HG03439 (cell line): Measurements from ENCODE around the gene ETHE1.

Experiments
- ATAC-seq: cut with Tn5 transposase; IDR thresholded peaks from one replicate; pipeline ENCODE4 v1.9.1; 2021; ENCODE audit warnings: mild to moderate bottlenecking, moderate library complexity; ENCODE audit not compliant: unreplicated experiment

Gene ETHE1

DNA sequence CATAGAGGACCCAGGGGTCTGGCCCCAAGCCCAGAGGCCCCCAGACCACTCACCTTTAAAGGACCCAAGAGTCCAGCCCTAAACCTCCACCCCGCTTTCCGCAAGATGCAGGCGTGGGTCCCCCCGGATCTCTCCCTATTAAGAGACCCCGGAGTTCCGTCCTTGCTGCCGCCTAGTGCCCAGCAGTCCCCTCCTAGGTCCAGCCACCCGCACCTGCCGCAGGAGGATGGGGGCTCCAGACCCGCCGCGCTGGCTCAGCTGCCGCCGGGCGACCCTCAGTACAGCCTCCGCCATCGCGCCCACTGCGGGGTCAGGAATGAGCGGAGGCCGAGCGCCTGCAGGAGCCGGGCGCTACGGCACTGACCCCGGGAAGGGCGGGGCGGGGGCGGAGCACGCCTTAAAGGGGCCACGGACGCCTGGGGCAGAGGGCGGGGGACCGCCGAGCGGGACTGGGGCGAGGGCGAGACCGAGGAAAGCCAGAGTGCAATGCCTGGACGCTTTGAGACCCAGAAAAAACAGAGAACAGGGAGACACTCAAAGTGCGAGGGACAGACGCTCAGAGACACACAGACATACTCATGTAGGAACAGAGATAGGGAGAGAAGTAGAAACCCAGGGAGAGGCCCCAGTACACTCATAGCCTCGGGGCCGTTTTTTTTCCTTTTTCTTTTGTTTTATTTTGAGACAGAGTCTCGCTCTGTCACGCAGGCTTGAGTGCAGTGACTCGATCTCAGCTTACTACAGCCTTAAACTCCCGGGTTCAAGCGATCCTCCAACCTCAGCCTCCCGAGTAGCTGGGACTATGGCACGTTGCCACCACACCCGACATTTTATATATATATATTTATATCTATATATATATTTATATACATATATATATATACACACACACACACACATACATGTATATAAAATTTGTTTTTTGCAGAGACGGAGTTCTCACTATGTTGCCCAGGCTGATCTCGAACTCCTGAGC is at the start of gene ETHE1:
ETHE1 (minus strand) TSS at position 318 of the 976 bp plus-strand sequence; CDS start at position 294, 24 bp downstream.
- ATAC-seq = no peak

GRCh38 chr19:43575955-43576878 is 49.2 kb upstream of the ETHE1 start:
- ATAC-seq = peak; percentile 5

GRCh38 chr19:43575156-43575950 is 48.4 kb upstream of the ETHE1 start, which contains the start of the genes PINLYP and XRCC1:
PINLYP (plus strand) TSS chr19:43575801; CDS start chr19:43577192, 1,391 bp downstream.
XRCC1 (minus strand) TSS chr19:43575527; CDS start chr19:43575458, 69 bp downstream.
- peak; percentile 93 for ATAC-seq

- ATAC-seq = no peak
Observed at GRCh38 chr19:43574424-43575155, 47.6 kb upstream of the ETHE1 start.

DNA sequence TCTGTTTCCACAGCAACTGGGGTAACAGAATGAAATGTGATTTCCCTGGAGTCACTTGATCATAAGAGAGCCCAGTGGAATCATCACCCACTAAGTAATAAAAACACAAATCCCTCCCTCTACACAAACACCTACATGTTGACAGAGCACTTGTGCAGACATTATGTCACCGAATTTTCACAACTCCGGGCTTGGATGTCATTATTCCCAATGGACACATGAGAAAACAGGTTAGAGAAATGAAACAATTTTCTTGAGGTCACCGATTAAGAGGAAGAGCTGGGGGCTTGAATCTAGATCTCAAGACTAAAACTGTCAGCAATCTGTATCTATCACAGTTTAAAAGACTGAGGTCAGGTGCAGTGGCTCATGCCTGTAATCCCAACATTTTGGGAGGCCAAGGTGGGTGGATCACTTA is 45.2 kb upstream of the ETHE1 start:
- ATAC-seq = no peak

DNA sequence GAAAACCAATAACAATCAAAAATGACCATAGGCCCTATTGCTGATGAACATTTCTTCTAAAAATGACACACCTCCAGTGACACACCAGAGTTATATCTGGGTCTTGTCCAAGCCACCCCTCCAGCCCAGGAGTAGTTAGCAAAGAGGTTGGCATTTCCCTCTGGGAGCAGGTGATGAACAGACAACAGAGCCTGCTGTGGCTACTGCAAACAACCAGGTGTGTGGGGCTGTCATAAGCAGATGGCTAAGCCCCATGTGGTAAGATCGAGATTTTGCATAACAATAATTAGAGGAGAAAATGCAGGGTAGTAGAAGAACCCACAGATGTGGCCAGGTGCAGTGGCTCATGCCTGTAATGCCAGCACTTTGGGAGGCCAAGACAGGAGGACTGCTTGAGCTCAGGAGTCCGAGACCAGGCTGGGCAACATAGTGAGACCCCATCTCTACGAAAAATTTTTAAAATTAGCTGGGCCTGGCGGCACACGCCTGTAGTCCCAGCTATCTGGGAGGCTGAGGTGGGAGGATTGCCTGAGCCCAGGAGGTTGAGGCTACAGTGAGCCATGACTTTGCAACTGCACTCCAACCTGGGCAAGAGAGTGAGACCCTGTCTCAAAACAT is 43.3 kb upstream of the ETHE1 start:
- ATAC-seq = no peak

- ATAC-seq = no peak
Observed at GRCh38 chr19:43569657-43570056, 42.7 kb upstream of the ETHE1 start.

GRCh38 chr19:43564800-43565199 is 37.8 kb upstream of the ETHE1 start:
- ATAC-seq = no peak

- ATAC-seq = no peak
Observed at GRCh38 chr19:43563816-43564457, 36.9 kb upstream of the ETHE1 start.

DNA sequence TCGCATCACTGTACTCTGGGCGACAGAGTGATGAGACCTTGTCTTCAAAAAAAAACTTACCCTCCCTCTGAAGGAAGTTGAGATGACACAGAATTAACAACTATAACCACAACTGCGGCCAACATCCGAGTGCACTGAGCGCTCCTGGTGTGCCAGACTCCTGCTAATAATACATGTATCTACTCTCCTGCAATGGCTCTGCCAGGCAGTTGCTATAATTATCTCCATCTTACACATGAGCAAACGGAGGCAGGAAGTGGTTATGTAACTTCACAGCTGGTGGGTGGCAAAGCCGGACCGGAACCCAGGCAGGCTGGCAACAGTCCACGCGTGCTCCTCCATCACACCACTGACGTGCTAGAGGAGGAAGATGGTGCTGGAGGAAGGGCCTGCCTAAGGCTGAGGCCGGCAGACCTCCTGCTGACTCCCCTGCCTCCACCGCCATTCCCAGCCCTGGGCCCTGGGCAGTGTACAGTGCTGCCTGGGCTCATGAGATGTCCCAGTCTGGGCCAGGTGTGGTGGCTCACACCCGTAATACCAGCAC is 35.8 kb upstream of the ETHE1 start:
- peak; percentile 50 for ATAC-seq

- ATAC-seq = no peak
Observed at GRCh38 chr19:43562226-43562697, 35.3 kb upstream of the ETHE1 start.

DNA sequence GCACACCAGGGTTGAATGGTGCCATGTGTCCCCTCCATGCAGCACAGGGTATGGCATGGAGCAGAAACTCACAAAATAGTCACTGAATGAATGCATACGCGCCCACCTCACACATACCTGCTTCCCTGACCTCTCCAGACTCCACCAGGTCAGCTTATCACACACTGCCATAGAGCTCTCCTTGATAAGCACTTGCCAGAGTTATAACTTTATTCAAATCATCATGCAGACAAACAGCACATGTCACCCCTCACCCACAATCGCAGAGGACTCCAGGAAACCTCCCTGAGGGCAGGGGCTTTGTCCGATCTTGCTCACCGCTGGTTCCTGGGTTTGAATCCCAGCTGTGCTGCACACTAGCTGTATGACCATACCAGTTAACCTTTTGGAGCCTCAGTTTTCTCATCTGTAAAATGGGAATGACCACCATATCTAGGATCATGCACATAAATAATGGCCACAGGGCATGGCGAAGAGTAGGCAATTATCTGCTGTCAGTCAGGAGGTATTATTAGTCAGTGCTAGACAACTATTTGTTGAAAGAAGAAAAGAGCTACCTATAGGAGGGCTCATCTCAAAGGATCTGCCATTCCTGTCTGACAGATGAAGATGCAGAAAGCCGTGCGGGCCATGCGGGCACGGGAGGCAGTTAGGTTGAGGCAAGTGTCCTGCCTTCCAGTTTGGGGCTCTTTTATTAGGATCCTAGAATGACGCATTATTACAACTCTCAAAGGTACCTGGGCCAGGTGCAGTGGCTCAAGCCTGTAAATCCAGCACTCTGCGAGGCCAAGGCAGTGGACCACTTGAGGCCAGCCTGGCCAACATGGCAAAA is 34.4 kb upstream of the ETHE1 start:
- ATAC-seq = no peak

GRCh38 chr19:43560687-43561086 is 33.7 kb upstream of the ETHE1 start:
- ATAC-seq = no peak

DNA sequence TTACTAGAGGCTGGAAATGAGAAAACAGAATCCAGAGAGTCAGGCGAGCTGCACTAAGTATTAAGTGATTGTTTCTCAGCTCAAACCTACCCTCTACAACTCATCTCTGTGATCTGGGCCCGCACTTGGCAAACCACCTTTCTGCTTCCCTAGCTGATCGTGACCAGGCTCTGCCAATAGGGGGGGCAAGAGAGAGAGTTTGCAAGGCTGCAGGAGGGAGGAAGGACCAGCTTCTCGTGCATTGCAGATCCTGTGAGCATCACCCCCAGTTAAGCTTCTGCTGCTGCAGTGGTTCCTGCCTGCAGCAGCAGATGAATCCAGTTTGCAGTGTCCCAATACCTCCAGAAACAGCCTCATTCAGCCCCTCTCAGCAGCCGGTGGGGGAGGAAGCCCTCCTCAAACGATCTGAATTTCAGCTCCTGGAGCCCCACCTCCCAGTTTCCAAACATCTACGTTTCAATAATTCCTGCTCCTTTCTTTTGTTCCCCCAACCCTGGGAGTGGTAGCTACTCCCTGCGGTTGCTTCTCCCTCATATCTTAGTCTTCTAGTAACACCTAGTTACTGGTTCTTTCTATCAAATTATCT is 28.3 kb upstream of the ETHE1 start:
- no peak for ATAC-seq

DNA sequence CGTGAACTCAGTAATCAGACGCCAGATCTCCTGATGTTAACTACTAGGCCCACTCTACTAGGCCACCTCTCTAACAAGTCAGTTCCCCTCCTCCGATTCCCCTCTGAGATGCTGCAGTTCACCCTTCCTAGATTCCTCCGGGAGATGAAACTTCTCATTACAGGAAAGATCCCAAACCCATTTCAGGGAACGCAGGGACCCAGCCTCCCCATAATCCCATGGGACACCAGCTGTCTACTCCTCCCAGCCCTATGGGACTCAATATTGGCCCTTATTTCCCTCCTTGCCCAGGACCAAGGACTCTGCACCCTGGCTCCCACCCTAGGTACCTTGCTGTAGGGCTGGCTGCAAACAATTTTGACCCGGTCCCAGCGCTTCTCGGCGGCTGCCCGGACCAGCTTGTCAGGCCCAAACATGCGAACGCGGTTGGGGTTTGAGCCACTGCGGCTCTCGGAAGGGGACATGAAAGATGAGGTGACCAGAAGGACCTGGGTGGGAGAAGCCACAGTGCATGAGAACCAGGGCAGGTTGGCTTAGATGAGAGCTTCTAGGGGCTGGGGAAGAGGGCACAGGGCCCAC is 27.4 kb upstream of the ETHE1 start:
- ATAC-seq = no peak

DNA sequence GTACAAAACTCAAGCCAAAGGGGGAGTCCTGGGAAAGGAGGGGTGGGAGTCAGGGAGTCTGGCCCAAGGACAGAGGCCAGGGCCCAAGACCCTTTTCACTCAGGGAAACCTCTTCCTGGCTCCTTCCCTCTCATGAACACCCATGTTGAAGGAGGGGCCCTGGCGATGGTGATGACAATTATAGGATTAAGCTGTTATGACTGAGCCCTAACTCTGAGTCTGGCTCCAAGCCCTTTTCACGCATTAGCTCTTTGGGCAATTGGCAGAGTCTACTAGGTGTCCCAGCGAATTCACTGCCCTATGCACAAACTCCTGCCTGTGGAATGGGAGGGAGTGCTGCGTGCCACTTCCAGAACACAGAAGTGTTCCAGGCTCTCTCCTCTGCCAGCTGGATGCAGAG is 26.7 kb upstream of the ETHE1 start:
- no peak for ATAC-seq

DNA sequence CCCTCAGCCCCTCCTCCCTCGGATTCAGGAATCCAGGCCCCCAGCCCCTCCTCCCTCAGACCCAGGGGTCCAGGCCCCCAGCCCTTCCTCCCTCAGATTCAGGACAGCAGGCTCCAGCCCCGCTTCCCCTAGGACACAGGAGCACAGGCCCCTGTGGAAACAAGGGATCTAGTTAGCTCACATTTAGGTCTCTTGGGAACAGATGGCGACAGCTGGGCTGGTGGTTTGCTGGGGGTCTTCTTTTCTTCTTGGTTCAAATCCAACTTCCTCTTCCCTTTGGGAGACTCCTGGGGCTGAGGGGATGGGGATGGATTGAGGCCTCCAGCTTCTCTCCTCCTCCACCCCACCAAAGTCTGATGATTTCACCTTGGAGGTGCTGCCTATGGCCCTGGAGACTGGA is 25.6 kb upstream of the ETHE1 start:
- ATAC-seq = no peak
